ENCODE data around the gene TENT5A. TPM values are rescaled to one million over a fixed set of nuclear protein-coding genes. Genes with fewer than 3 reads are reported as not detected.

TENT5A gene
- total RNA-seq, 1 donor from 2014 or later, result 0.30 TPM

DNA sequence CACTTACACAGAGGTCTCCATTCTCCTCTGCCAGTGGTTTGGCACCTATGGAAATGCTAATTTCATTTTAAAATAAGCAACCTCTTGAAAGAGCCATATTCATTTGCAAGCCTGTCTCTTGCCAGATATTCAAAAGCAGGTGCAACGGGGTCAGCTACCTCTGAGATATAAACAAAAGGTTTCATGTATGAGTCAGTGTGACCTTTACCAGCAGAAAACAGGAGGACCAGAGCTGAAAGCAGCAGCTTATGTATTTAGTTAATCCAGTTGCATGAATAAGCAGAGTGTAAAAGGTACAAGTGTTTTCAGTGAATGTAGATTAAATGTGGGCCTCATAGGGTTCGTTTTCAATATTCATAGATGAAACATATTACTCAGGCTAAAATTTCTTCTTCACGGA, 56.0 kb downstream of the TENT5A start:
- H3K4me3 Mint-ChIP-seq, result no peak overlapping the region
- no peaks in the 10 kb centered on the region for H3K36me3 Mint-ChIP-seq (ENCODE audit: low read depth)
- no peak for DNase-seq
- no peak overlapping the region for H3K27ac Mint-ChIP-seq
- intact Hi-C loops (cut with micrococcal nuclease), result no loop called here
- H3K9me3 Mint-ChIP-seq, result no peaks in the 10 kb centered on the region
- H3K27me3 Mint-ChIP-seq, result no peaks in the 10 kb centered on the region
- H3K4me1 Mint-ChIP-seq, result no peaks in the 10 kb centered on the region

Data from activated CD4-positive, alpha-beta T cell treated with anti-CD3 and anti-CD28 coated beads, Interleukin-2, amount 10 ng/mL, durations not matched to agents 24 days and 14 days (primary cell).